Measurements from ENCODE around the gene LRRTM2. TPM values are rescaled to one million over a fixed set of nuclear protein-coding genes. Genes with fewer than 3 reads are reported as not detected.

LRRTM2 gene
- total RNA-seq, 3 donors from 2014 or later: under 0.01 to 1.4 (median 1.0) TPM

- intact Hi-C loops (cut with DNase I; ENCODE audit: low total_unique reads): no loop called here
- no peaks in the 10 kb centered on the region for H3K9me3 ChIP-seq
- H3K27ac ChIP-seq: no peak overlapping the region
- TF ChIP-seq CTCF (IDR thresholded peaks at IDR 0.05) (no peak), POLR2A (IDR thresholded peaks at IDR 0.05) (no peak), POLR2AphosphoS5 (IDR thresholded peaks at IDR 0.05) (no peak)
- H3K4me3 ChIP-seq: no peak overlapping the region
- no peak for DNase-seq (ENCODE audit: low spot score in 2 of 2)
- peaks cover 7% of the 10 kb centered on the region for H3K36me3 ChIP-seq
- no peaks in the 10 kb centered on the region for H3K4me1 ChIP-seq
- H3K27me3 ChIP-seq: no peaks in the 10 kb centered on the region
Observed at GRCh38 chr5:138909734-138910133, 34.6 kb upstream of the LRRTM2 start.

DNA sequence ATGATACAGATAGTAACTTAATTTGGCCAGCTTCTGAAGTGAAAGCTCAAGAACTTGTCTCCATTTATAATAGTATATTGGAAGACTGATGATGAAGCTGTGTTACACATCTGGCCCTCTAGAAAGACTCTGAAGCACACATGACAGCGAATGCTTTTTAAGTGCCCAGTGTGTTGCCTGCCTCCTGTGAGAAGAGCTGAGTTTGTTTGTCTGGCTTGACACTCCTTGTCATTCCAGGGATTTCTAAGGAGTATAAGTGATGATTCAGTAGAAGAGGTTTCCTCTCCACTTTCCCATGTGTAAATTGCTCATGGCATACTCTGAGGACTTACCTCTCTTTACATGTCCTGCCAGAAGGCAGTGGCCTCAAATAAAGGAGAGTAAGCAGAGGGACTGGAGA lies 30.4 kb upstream of the LRRTM2 start:
- Histone ChIP-seq H3K36me3 (peaks cover 7% of the 10 kb centered on the region), H3K9me3 (no peaks in the 10 kb centered on the region), H3K4me3 (no peak overlapping the region), H3K4me1 (no peaks in the 10 kb centered on the region), H3K27me3 (no peaks in the 10 kb centered on the region), H3K27ac (no peak overlapping the region)
- TF ChIP-seq CTCF (IDR thresholded peaks at IDR 0.05): no peak
- no peak for TF ChIP-seq POLR2AphosphoS5 (IDR thresholded peaks at IDR 0.05)
- TF ChIP-seq POLR2A (IDR thresholded peaks at IDR 0.05): no peak
- no peak for DNase-seq (ENCODE audit: low spot score in 2 of 2)
- intact Hi-C loops (cut with DNase I; ENCODE audit: low total_unique reads): no loop called here

GRCh38 chr5:138903130-138903775 lies 28.1 kb upstream of the LRRTM2 start:
- Histone ChIP-seq H3K27me3 (no peaks in the 10 kb centered on the region), H3K4me3 (no peak overlapping the region), H3K4me1 (no peaks in the 10 kb centered on the region), H3K36me3 (peaks cover 7% of the 10 kb centered on the region), H3K9me3 (no peaks in the 10 kb centered on the region), H3K27ac (peak overlapping the region in 1 of 2 donors; percentile 24)
- intact Hi-C loops (cut with DNase I; ENCODE audit: low total_unique reads): no loop called here
- no peak for DNase-seq (ENCODE audit: low spot score in 2 of 2)
- TF ChIP-seq POLR2A (IDR thresholded peaks at IDR 0.05) (no peak), POLR2AphosphoS5 (IDR thresholded peaks at IDR 0.05) (no peak), CTCF (IDR thresholded peaks at IDR 0.05) (no peak)

DNA sequence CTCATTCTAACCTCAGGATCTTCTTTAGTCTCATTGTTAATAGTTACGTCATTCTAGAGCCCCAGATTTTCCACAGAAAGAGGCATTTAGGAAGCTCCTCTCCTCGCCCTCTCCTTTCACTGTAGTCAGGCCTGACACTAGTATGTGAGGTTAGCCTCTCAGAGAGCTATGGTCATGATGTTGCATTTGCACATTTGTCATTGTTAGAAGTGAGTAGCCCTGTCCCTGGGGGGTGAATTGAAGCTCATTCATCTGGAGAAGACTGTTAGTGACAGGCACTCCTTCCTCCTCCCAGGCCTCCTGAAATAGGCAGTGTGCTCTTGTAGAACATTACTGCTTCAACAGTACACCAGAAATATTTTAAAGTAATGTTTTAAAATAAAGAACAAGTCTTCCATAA lies 26.6 kb upstream of the LRRTM2 start:
- H3K36me3 ChIP-seq: peaks cover 7% of the 10 kb centered on the region
- H3K27ac ChIP-seq: no peak overlapping the region
- H3K4me3 ChIP-seq: no peak overlapping the region
- no peak for DNase-seq (ENCODE audit: low spot score in 2 of 2)
- no peak for TF ChIP-seq POLR2A (IDR thresholded peaks at IDR 0.05)
- TF ChIP-seq CTCF (IDR thresholded peaks at IDR 0.05): no peak
- no peaks in the 10 kb centered on the region for H3K4me1 ChIP-seq
- no peaks in the 10 kb centered on the region for H3K9me3 ChIP-seq
- no peaks in the 10 kb centered on the region for H3K27me3 ChIP-seq
- intact Hi-C loops (cut with DNase I; ENCODE audit: low total_unique reads): no loop called here

- H3K4me3 ChIP-seq: no peak overlapping the region
- peak overlapping the region in 1 of 2 donors; percentile 3 for H3K27ac ChIP-seq
- no peak for DNase-seq (ENCODE audit: low spot score in 2 of 2)
- H3K9me3 ChIP-seq: no peaks in the 10 kb centered on the region
- no peaks in the 10 kb centered on the region for H3K4me1 ChIP-seq
- intact Hi-C loops (cut with DNase I; ENCODE audit: low total_unique reads): no loop called here
- TF ChIP-seq POLR2A (IDR thresholded peaks at IDR 0.05): no peak
- TF ChIP-seq POLR2AphosphoS5 (IDR thresholded peaks at IDR 0.05): no peak
- no peak for TF ChIP-seq CTCF (IDR thresholded peaks at IDR 0.05)
- H3K36me3 ChIP-seq: peaks cover 2% of the 10 kb centered on the region
- H3K27me3 ChIP-seq: no peaks in the 10 kb centered on the region
Observed at GRCh38 chr5:138900281-138900965, 25.3 kb upstream of the LRRTM2 start.
